Activated CD4-positive, alpha-beta T cell treated with anti-CD3 and anti-CD28 coated beads, Interleukin-2, amount 50 U/mL, for 1 hour (primary cell): ENCODE results near the gene LYZL2.
A peak's percentile ranks its signal among the peaks of the same experiment; 100 is the strongest.
"Not testable (repeated sequence)": the region's sequence is repeated elsewhere in the genome, so short reads cannot be mapped to it uniquely, and the experiment has no call there.

Experiments used
- DNase-seq: peaks from one replicate; pipeline ENCODE4 v3.0.0-alpha.2; 2020

The LYZL2 gene

GRCh38 chr10:30629653-30630052, at the start of gene LYZL2:
TSS of gene LYZL2 (minus strand) at chr10:30629753. CDS start at chr10:30626915, 2,838 bp downstream.
- DNase-seq, result no peak

GRCh38 chr10:30677616-30678015, 48.1 kb upstream of the LYZL2 start:
- not testable (repeated sequence) for DNase-seq

DNA sequence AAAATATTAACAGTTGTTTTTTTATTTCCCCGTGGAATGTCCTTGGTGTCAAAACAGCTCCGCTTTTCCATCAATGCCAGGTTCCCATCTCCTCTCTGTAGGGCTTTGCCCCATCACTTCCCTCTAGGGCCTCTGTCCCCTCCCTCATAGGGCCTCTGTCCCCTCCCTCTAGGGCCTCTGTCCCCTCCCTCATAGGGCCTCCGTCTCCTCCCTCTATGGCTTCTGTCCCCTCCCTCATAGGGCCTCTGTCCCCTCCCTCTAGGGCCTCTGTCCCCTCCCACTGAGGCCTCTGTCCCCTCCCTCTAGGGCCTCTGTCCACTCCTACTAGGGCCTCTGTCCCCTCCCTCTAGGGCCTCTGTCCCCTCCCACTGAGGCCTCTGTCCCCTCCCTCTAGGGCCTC, 47.6 kb upstream of the LYZL2 start:
- not testable (repeated sequence) for DNase-seq

DNA sequence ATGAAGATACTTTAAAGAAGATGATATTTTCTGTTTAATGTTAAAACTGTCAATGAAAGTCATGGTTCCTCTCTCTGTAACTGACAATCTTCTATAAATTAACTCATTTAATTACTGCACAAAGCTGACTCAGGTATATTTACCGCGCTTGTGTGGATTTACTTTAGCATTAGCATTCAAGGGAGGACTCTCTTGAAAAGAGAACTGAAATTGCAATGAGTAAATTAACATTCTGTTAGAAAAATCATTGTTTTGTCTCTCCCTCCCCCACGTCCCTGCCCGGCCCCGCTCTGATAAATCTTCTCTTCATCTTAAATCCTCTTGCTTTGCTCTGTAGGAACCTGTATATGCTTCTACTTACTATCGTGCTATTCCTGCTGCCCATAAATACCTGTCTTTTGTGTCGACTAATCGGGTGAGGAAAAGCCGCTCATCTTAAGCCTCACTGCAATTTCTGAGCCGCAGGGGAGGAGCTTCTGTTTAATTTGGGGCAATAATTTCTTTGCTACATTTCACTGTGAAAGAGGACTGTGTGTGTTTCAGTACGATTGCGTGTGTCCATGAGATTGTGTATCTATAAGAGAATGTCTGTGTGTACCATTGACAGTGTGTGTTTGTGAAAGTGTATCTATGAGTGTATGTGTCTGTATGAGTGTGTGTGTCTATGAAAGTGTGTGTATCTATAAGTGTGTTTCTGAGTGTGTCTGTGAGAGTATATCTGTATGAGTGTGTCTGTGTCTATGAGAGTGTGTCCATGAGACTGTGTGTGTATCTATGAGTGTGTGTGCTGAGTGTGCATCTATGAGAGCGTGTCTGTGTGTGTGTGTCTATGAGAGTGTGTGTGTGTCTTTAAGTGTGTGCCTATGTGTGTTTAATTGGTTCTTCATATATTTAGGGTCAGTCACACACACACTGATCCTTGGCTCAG, 46.5 kb upstream of the LYZL2 start:
- DNase-seq, result no peak

GRCh38 chr10:30674796-30675195, 45.2 kb upstream of the LYZL2 start:
- DNase-seq, result no peak

DNA sequence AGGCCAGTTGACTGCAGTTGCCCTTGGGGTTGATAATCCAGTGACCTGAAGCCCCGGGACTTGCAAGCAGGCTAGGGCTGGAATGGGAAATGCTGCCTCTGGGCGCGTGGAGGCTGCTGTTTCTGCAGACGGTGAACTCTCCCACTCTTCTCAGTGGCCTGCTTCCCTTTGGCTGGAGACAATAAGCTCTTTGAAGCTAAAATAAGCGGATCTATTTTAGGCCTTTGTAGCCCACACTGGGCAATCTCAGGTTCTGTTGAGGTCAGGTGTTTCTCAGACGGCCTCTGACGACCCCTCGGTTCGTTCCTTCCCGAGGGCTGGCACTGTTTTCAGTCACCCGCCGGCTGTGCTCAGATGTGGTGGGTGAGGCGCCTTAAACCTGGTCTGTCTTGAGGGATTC, 43.7 kb upstream of the LYZL2 start:
- not testable (repeated sequence) for DNase-seq

DNA sequence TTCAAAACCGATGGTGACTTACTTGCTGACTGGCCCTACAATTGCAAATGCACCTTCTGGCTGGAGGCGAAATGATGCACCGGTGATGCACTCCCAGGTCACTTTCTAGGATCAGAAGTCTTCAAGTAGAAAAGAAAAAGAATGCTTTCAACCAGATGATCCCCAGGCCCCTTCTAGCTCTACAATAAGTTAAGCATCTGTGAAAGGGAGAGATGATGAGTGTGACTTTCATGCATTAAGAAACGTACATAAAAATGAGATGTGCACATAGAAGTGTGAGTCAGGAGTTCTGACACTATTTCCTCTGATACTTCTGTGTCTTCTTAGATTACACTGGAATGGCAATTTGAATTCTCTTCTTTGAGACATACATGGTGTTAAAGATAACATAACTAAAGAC, 42.8 kb upstream of the LYZL2 start:
- DNase-seq, result not testable (repeated sequence)

DNA sequence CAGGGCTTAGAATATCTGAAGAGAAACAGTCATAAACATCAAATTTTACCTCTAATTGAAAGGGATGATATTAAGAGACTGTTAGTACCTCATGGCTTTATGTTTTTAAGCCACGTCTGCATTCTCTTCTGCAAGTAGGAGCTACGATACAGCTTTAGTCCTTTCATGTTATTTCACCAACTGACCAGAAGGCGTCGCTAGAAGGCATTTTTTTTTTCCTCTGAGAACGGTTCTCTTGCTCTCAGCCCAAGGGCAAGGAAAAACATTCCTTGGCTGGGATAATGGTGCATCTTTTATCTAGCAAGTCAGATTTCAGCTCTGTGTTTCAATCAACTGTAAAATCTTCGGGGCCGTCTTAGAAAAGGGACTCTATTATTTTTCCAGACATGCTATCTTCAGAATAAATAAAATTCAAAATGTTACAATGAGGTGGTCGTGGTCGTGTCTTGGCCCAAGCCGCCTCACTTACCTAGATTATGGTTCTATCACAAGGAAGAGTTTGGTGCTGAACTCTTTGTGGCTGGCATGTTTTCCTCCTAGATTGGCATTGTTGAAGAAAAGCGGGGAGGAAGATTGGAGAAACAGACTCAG, 41.6 kb upstream of the LYZL2 start:
- peak; percentile 10 for DNase-seq

DNA sequence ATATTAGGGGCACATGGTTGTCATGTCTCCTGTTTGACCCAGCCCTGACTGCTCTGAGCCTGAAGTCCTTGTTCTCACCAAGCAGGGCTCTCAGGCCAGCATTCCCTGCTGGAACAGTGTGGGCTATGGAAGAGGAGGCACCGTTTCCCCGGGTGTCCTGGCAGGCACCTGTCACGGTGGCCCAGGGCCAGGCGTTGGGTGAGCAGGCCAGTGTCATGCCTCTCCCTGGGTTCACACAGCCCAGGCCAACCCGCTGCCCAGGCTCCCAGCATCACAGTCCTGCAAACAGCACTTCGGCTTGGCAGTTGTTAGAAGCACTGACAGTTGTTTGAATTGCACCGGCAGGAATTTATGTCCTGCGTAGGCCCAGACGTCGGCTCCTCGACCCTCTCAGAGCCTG, 38.4 kb upstream of the LYZL2 start:
- DNase-seq, result not testable (repeated sequence)

- DNase-seq, result not testable (repeated sequence)
Observed at GRCh38 chr10:30663403-30663802, 33.9 kb upstream of the LYZL2 start.

GRCh38 chr10:30662814-30663213, 33.3 kb upstream of the LYZL2 start:
- no peak for DNase-seq

GRCh38 chr10:30660314-30660713, 30.8 kb upstream of the LYZL2 start:
- DNase-seq, result not testable (repeated sequence)

DNA sequence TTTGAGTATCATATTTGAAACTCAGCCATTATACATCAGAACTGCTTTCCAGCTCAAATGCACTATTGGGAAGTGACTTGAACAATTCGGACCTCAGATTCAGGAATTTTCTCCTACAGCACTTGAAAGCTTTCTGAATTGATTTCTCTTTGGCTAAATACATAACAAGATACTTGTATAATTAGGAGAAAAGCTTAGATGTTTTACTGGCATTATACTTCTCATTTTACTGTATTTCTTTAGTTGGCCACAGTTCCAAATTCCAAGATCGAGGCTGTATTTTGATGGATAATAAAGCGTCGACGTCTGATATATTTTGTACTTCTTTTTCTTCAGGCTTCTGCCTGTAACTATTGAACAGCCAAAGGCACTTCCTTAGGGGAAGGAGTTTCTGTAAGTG, 26.7 kb upstream of the LYZL2 start:
- DNase-seq, result no peak

- not testable (repeated sequence) for DNase-seq
Observed at GRCh38 chr10:30655001-30655400, 25.4 kb upstream of the LYZL2 start.

- not testable (repeated sequence) for DNase-seq
Observed at GRCh38 chr10:30651470-30652397, 22.2 kb upstream of the LYZL2 start.

GRCh38 chr10:30647089-30647488, 17.5 kb upstream of the LYZL2 start:
- DNase-seq, result no peak

GRCh38 chr10:30645340-30645827, 15.8 kb upstream of the LYZL2 start:
- DNase-seq, result no peak

DNA sequence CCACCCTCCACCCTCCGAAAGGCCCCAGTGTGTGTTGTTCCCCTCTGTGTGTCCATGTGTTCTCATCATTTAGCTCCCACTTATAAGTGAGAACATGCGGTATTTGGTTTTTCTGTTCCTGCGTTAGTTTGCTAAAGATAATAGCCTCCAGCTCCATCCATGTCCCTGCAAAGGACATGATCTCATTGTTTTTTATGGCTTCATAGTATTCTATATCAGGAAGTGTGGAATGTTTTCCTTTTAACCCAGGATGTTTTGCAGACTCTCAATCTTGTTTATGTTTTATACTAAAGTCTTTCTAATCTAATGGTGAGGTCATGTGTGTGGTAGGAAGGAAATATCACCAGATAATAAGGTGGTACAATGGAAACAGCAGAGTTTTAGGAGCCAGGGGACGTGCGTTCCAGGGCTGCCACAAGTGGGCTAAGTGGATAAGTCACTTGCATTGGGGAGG, 14.9 kb upstream of the LYZL2 start:
- DNase-seq, result not testable (repeated sequence)

GRCh38 chr10:30643557-30644199, 14.1 kb upstream of the LYZL2 start:
- not testable (repeated sequence) for DNase-seq

GRCh38 chr10:30642856-30643255, 13.3 kb upstream of the LYZL2 start:
- not testable (repeated sequence) for DNase-seq

- DNase-seq, result no peak
Observed at GRCh38 chr10:30639946-30640786, 10.6 kb upstream of the LYZL2 start.
